H1 (cell line): ENCODE measurements around the gene PLA2G4F. TPM values are rescaled to one million over a fixed set of nuclear protein-coding genes. Genes with fewer than 3 reads are reported as not detected.
A peak's percentile ranks its signal among the peaks of the same experiment; 100 is the strongest.

ENCODE experiments used
- CTCF ChIA-PET: fragments of 300-600 bp; sonication (Branson Sonifier 250); formaldehyde crosslinking; loops from one replicate; lab custom pipeline; 2021; ENCODE audit not compliant: partially characterized antibody; lab: Charles Lee
- POLR2A ChIA-PET: fragments of 300-600 bp; sonication (Branson Sonifier 250); formaldehyde crosslinking; loops from one replicate; lab custom pipeline; 2021; ENCODE audit warnings: inconsistent platforms; ENCODE audit not compliant: partially characterized antibody; lab: Charles Lee
- DNase-seq, 2 experiments: peaks; one replicate each; pipeline versions ENCODE4 v3.0.0 to v3.0.0-alpha.2; 2010 to 2022; ENCODE audit warnings: low spot score in 2 of 2, low read depth in 1 of 2, mixed read lengths in 1 of 2
- FAIRE-seq: peaks from 2 replicates; lab custom pipeline; 2011; peaks lifted over from hg19 to GRCh38; lab: Jason Lieb, UNC
- H2AFZ ChIP-seq: 2 replicates; pipeline ENCODE4 v1.8.1; 2012; ENCODE audit warnings: low read length, inconsistent platforms
- H2AK5ac ChIP-seq: 2 replicates; pipeline ENCODE4 v1.6.1; 2013; ENCODE audit warnings: low read depth, low read length
- H2BK120ac ChIP-seq: replicated peaks from 2 replicates; pipeline ENCODE3; 2013; ENCODE audit warnings: low read depth, low read length, inconsistent platforms
- H2BK12ac ChIP-seq: 2 replicates; pipeline ENCODE4 v1.6.1; 2013; ENCODE audit warnings: low read depth, low read length
- H2BK15ac ChIP-seq: 2 replicates; pipeline ENCODE4 v1.6.1; 2013; ENCODE audit warnings: low read length
- H2BK20ac ChIP-seq: 2 replicates; pipeline ENCODE4 v1.6.1; 2013; ENCODE audit warnings: low read length
- H2BK5ac ChIP-seq: 2 replicates; pipeline ENCODE4 v1.6.1; 2013; ENCODE audit warnings: low read depth, low read length
- H3K14ac ChIP-seq: 2 replicates; pipeline ENCODE4 v1.6.1; 2013; ENCODE audit warnings: inconsistent platforms; ENCODE audit not compliant: insufficient read length
- H3K18ac ChIP-seq: 2 replicates; pipeline ENCODE4 v1.6.1; 2013; ENCODE audit warnings: low read length; ENCODE audit errors: extremely low read depth
- H3K23ac ChIP-seq: 2 replicates; pipeline ENCODE4 v1.6.1; 2013; ENCODE audit warnings: inconsistent platforms; ENCODE audit not compliant: insufficient read length
- H3K23me2 ChIP-seq: 2 replicates; pipeline ENCODE4 v1.6.1; 2013; ENCODE audit warnings: low read depth, low read length
- H3K27ac ChIP-seq: 2 replicates; pipeline ENCODE4 v1.6.1; 2011; ENCODE audit warnings: low read depth, low read length, inconsistent platforms
- H3K27me3 ChIP-seq, 4 experiments: replicated peaks in 1 of 4; 1 replicate in 1 of 4; 2 replicates in 3 of 4; pipeline versions ENCODE4 v1.6.1 to v1.8.1; 2011 to 2013; ENCODE audit warnings: low read length in 3 of 4, mild to moderate bottlenecking in 3 of 4, inconsistent platforms in 2 of 4, mixed read lengths in 2 of 4, moderate library complexity in 1 of 4; ENCODE audit not compliant: control insufficient read depth in 3 of 4, insufficient read depth in 3 of 4; ENCODE audit errors: extremely low read depth in 1 of 4
- H3K36me3 ChIP-seq, 4 experiments: 2 replicates each; pipeline versions ENCODE4 v1.6.1 to v1.8.1; 2011 to 2013; ENCODE audit warnings: mild to moderate bottlenecking in 4 of 4, low read length in 3 of 4, moderate library complexity in 2 of 4, control low read depth in 1 of 4, inconsistent platforms in 1 of 4; ENCODE audit not compliant: insufficient read depth in 4 of 4, control insufficient read depth in 2 of 4
- H3K4ac ChIP-seq: replicated peaks from 2 replicates; pipeline ENCODE3; 2013; ENCODE audit warnings: low read length, low read depth, mixed read lengths, inconsistent platforms; ENCODE audit not compliant: insufficient read length
- H3K4me1 ChIP-seq, 4 experiments: replicated peaks in 1 of 4; 1 replicate in 1 of 4; 2 replicates in 3 of 4; pipeline versions ENCODE4 v1.6.1 to v1.8.1; 2011 to 2013; ENCODE audit warnings: low read length in 3 of 4, inconsistent platforms in 2 of 4, mixed read lengths in 1 of 4; ENCODE audit not compliant: insufficient read depth in 4 of 4, control insufficient read depth in 3 of 4
- H3K4me2 ChIP-seq, 2 experiments: 2 replicates each; pipeline versions ENCODE4 v1.6.1 to v1.8.1; 2011 to 2013; ENCODE audit warnings: low read depth in 2 of 2, low read length in 2 of 2, control low read depth in 1 of 2, inconsistent platforms in 1 of 2, mild to moderate bottlenecking in 1 of 2; ENCODE audit not compliant: insufficient read depth in 1 of 2
- H3K4me3 ChIP-seq, 4 experiments: fragments of 200-600, 300-600 bp in 1 of 4; sonication (generic), shearing (Covaris generic), sonication (Bioruptor Twin) in 1 of 4; 2 replicates each; pipeline versions ENCODE4 v1.5.1 to v1.8.1; 2011 to 2016; ENCODE audit warnings: low read length in 4 of 4, low read depth in 3 of 4, control low read depth in 2 of 4, inconsistent platforms in 2 of 4, mild to moderate bottlenecking in 2 of 4, mixed read lengths in 1 of 4, moderate library complexity in 1 of 4; ENCODE audit not compliant: insufficient read depth in 2 of 4; ENCODE audit errors: extremely low read depth in 1 of 4
- H3K56ac ChIP-seq: replicated peaks from 2 replicates; pipeline ENCODE3; 2013; ENCODE audit warnings: low read depth, mild to moderate bottlenecking, mixed read lengths, low read length, inconsistent platforms; ENCODE audit not compliant: insufficient read length
- H3K79me1 ChIP-seq: 2 replicates; pipeline ENCODE4 v1.6.1; 2013; ENCODE audit warnings: low read depth, low read length, control low read depth
- H3K79me2 ChIP-seq, 2 experiments: 2 replicates each; pipeline versions ENCODE4 v1.6.1 to v1.8.1; 2012 to 2013; ENCODE audit warnings: low read length in 2 of 2, mild to moderate bottlenecking in 2 of 2, inconsistent platforms in 1 of 2; ENCODE audit not compliant: insufficient read depth in 2 of 2, control insufficient read depth in 1 of 2
- H3K9ac ChIP-seq, 4 experiments: replicated peaks in 1 of 4; 1 replicate in 1 of 4; 2 replicates in 3 of 4; pipeline versions ENCODE4 v1.6.1 to v1.8.1; 2011 to 2013; ENCODE audit warnings: low read depth in 3 of 4, low read length in 3 of 4, control low read depth in 2 of 4, mild to moderate bottlenecking in 2 of 4, moderate library complexity in 2 of 4, inconsistent platforms in 1 of 4; ENCODE audit errors: extremely low read depth in 1 of 4
- H3K9me3 ChIP-seq, 2 experiments: 2 replicates each; pipeline versions ENCODE4 v1.6.1 to v1.8.1; 2012 to 2013; ENCODE audit warnings: mild to moderate bottlenecking in 2 of 2, moderate library complexity in 2 of 2, control low read depth in 1 of 2, inconsistent platforms in 1 of 2, low read depth in 1 of 2, low read length in 1 of 2, mixed read lengths in 1 of 2; ENCODE audit not compliant: insufficient read depth in 2 of 2
- H4K20me1 ChIP-seq, 2 experiments: replicated peaks in 1 of 2; 2 replicates each; pipeline versions ENCODE3 to v1.8.1; 2011 to 2013; ENCODE audit warnings: inconsistent platforms in 2 of 2, low read length in 2 of 2, mild to moderate bottlenecking in 1 of 2; ENCODE audit not compliant: insufficient read depth in 2 of 2, control insufficient read depth in 1 of 2
- H4K5ac ChIP-seq: 2 replicates; pipeline ENCODE4 v1.6.1; 2013; ENCODE audit warnings: low read length, low read depth, mixed read lengths, inconsistent platforms; ENCODE audit not compliant: insufficient read length
- H4K8ac ChIP-seq: 2 replicates; pipeline ENCODE4 v1.8.0; 2013; ENCODE audit warnings: mild to moderate bottlenecking, moderate library complexity, low read length, inconsistent platforms; ENCODE audit not compliant: insufficient read depth; ENCODE audit errors: extremely low read depth
- H4K91ac ChIP-seq: replicated peaks from 2 replicates; pipeline ENCODE3; 2013; ENCODE audit warnings: low read length, mixed read lengths, inconsistent platforms; ENCODE audit not compliant: insufficient read length
- ASH2L ChIP-seq: fragments of 200-600, 300-600 bp; sonication (generic); IDR thresholded peaks from one replicate; pipeline ENCODE4 v1.7.1; 2017; ENCODE audit warnings: low read length
- EZH2 ChIP-seq: fragments of 200-600 bp; sonication (generic); IDR thresholded peaks from 2 replicates; pipeline ENCODE4 v1.7.1; 2012; ENCODE audit warnings: low read depth, mild to moderate bottlenecking, moderate library complexity, low read length, inconsistent platforms; ENCODE audit not compliant: severe bottlenecking
- WGBS, 2 experiments: shearing (Covaris generic) in 1 of 2; methylation state at CpG; one replicate each; pipeline versions ENCODE4 v1.1.6 to v1.1.7; 2013 to 2015; ENCODE audit warnings: low lambda C conversion rate in 2 of 2, mixed read lengths in 2 of 2, inconsistent platforms in 1 of 2, low coverage in 1 of 2, missing lambda C conversion rate in 1 of 2; ENCODE audit not compliant: insufficient replicate concordance in 2 of 2, insufficient coverage in 1 of 2, insufficient read length in 1 of 2; ENCODE audit errors: extremely low coverage in 1 of 2, missing lambda C conversion rate in 1 of 2; 5-methylcytosine and 5-hydroxymethylcytosine counted together
- polyA plus RNA-seq, 7 experiments: library from polyadenylated mRNA; depleted of rRNA in 3 of 7; stranded (reverse) in 5 of 7; unstranded in 2 of 7; fragments of >200 nt in 5 of 7; fragments of 200-250 nt in 2 of 7; gene quantifications; 1 replicate in 5 of 7; 2 replicates in 1 of 7; 4 replicates in 1 of 7; pipeline versions ENCODE4 v1.2.1 to v1.2.3, GENCODE V29; 2011 to 2013; ENCODE audit warnings: missing spikeins in 2 of 7, mixed read lengths in 2 of 7
- total RNA-seq: library from RNA; stranded (reverse); fragmentation: NEBNext Ultra II Directional; extraction: Animal tissue kit (Norgen Biotek cat#: 25700); gene quantifications from 2 replicates; pipeline ENCODE4 v1.2.1, GENCODE V29; 2021
- TF ChIP-seq, protein P1 (sequence below): IDR thresholded peaks from 2 replicates; pipeline ENCODE4 v1.6.1; 2011; ENCODE audit warnings: low read length, improper control_type of control experiment

The PLA2G4F gene
- total and polyA plus RNA-seq, 2 of the 8 experiments (the other 6 are each of a cell fraction or from before 2014, with no cell fraction given) = not detected

DNA sequence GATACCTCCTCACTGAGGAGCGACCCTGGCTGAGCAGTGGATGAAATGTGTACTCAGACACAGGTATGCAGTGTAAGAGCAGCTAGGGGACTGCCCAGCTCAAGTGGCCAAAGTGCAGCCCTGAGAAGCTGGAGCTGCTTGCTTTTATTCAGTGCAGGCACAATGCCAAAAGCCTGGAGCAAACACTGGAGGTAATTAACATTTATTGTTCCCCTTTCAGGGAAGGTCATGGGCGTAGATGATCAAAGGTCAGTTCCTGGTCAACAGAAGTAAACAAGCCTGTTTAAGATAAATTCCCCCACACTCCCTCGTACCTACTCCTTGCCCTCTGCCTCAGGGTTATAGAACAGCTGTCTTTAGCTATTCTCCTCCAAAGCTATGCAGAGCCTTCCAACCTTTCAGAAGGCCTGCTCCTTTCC lies 17.5 kb downstream of the PLA2G4F start:
- H3K27ac ChIP-seq = no peak overlapping the region
- no peak overlapping the region for H2AK5ac ChIP-seq
- peaks cover 4 to 8% of the 10 kb centered on the region in 2 experiments; a peak in 1 of 4 replicates for H3K9me3 ChIP-seq
- no peak overlapping the region for H3K4me2 ChIP-seq
- no peak overlapping the region for H3K23ac ChIP-seq
- no peaks in the 10 kb centered on the region for H3K4me1 ChIP-seq
- H4K91ac ChIP-seq = no peak overlapping the region
- H2AFZ ChIP-seq = no peak overlapping the region
- H3K14ac ChIP-seq = no peak overlapping the region
- H3K18ac ChIP-seq = no peak overlapping the region
- FAIRE-seq = no peak
- H3K79me1 ChIP-seq = no peaks in the 10 kb centered on the region
- no peak overlapping the region for H3K56ac ChIP-seq
- H3K79me2 ChIP-seq = no peaks in the 10 kb centered on the region
- no peak for TF ChIP-seq EZH2
- TF ChIP-seq ASH2L = no peak
- TF ChIP-seq, protein P1, sequence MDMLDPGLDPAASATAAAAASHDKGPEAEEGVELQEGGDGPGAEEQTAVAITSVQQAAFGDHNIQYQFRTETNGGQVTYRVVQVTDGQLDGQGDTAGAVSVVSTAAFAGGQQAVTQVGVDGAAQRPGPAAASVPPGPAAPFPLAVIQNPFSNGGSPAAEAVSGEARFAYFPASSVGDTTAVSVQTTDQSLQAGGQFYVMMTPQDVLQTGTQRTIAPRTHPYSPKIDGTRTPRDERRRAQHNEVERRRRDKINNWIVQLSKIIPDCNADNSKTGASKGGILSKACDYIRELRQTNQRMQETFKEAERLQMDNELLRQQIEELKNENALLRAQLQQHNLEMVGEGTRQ = no peak
- TF ChIP-seq, all 59 proteins: peak for 0
- ChIA-PET CTCF (interaction anchor here (0.7 to 22.6 kb wide), 28 partner anchors 8 to 333 kb away, joined by 3 to 416 read pairs (median 8); partner anchors contain the start of genes PLA2G4D and PLA2G4F), POLR2A (interaction anchor here (1.6 kb wide), 1 partner anchor 20 kb away, joined by 4 read pairs; no protein-coding TSS in a partner anchor)
- Histone ChIP-seq H2BK15ac (no peak overlapping the region), H4K8ac (no peak overlapping the region), H3K4me3 (no peak overlapping the region), H2BK120ac (no peak overlapping the region), H4K20me1 (no peaks in the 10 kb centered on the region), H3K36me3 (no peaks in the 10 kb centered on the region), H3K23me2 (no peaks in the 10 kb centered on the region), H2BK20ac (no peak overlapping the region), H3K27me3 (no peaks in the 10 kb centered on the region), H2BK12ac (no peak overlapping the region), H3K9ac (no peak overlapping the region), H4K5ac (no peak overlapping the region), H3K4ac (no peak overlapping the region), H2BK5ac (no peak overlapping the region)
- WGBS, 2 experiments = 92% methylated on average over 3 of the region's 3 CpGs; no CpG with 5 or more reads in 1 of the 2 experiments
- peak in 1 of 2 experiments; percentile 29 for DNase-seq
